Activated naive CD8-positive, alpha-beta T cell treated with anti-CD3 and anti-CD28 coated beads, Interleukin-2, amount 50 U/mL, for 24 hours (primary cell): ENCODE data around the gene PXN.
"Not testable (repeated sequence)": the region's sequence is repeated elsewhere in the genome, so short reads cannot be mapped to it uniquely, and the experiment has no call there.

Experiments
- ATAC-seq: fragments of 150-1000 bp; cut with Tn5 transposase; one replicate; pipeline ENCODE4 v1.10.0; 2021
- DNase-seq: peaks from one replicate; pipeline ENCODE4 v3.0.0; 2021
- H3K27ac Mint-ChIP-seq: one replicate; pipeline ENCODE4 v1.8.0; 2021; ENCODE audit warnings: mild to moderate bottlenecking, mixed read lengths
- H3K27me3 Mint-ChIP-seq: one replicate; pipeline ENCODE4 v1.8.0; 2021; ENCODE audit warnings: mixed read lengths
- H3K36me3 Mint-ChIP-seq: one replicate; pipeline ENCODE4 v1.8.0; 2021; ENCODE audit warnings: low read depth, mixed read lengths
- H3K4me1 Mint-ChIP-seq: one replicate; pipeline ENCODE4 v1.8.0; 2021; ENCODE audit warnings: mixed read lengths
- H3K4me3 Mint-ChIP-seq: one replicate; pipeline ENCODE4 v1.8.0; 2021; ENCODE audit warnings: mild to moderate bottlenecking, moderate library complexity, mixed read lengths
- H3K9me3 Mint-ChIP-seq: one replicate; pipeline ENCODE4 v1.8.0; 2021; ENCODE audit warnings: mixed read lengths

The PXN gene

DNA sequence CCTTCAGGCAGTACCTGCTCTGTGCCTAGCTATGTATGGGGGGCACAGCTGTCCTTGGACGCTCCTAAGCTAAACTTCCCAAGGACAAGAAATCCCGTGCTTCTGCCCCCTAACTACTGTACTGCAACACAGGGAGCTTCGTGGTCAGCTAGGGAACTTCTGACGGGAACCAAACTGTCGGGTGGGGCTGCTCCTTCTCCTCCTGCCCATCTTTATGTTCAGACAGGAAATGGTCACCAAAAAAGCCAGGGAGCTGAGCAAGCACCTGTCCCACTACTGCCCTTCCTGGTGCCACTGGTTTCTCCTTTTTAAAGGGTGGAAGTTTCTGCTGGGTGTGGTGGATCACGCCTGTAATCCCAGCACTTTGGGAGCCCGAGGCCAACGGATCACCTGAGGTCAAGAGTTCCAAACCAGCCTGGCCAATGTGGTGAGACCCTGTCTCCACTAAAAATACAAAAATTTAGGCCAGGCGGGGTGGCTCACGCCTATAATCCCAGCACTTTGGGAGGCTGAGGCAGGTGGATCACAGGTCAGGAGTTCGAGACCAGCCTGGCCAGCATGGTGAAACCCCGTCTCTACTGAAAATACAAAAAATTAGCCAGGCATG is 26.6 kb downstream of the PXN start:
- H3K4me3 Mint-ChIP-seq = no peak overlapping the region
- H3K4me1 Mint-ChIP-seq = peaks cover 69% of the 10 kb centered on the region
- DNase-seq = no peak
- no peaks in the 10 kb centered on the region for H3K9me3 Mint-ChIP-seq
- H3K36me3 Mint-ChIP-seq = no peaks in the 10 kb centered on the region
- H3K27ac Mint-ChIP-seq = no peak overlapping the region
- H3K27me3 Mint-ChIP-seq = no peaks in the 10 kb centered on the region
- ATAC-seq = no peak

DNA sequence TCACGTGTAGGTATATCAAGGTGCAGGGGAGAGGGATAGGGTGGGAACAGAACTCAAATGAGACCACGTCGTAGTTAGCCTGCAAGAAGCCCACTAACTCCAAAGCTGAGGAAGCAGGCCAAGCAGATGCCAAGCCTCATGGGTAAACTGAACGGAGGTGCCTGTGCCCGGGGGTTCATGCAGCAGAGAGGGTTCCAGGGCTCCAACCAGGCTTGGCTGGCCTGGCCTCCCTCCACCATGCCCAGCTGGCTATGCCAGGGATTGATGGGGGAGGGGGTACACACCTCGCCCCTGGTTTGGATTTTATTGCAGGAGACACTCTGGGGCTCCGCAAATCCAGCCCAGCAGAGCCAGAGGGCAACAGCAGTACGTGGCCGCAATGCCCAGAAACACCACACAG is 27.3 kb downstream of the PXN start:
- Mint-ChIP-seq H3K4me1 (peaks cover 70% of the 10 kb centered on the region), H3K4me3 (no peak overlapping the region), H3K36me3 (peaks cover 2% of the 10 kb centered on the region), H3K27me3 (no peaks in the 10 kb centered on the region), H3K9me3 (no peaks in the 10 kb centered on the region), H3K27ac (no peak overlapping the region)
- ATAC-seq = no peak
- no peak for DNase-seq

DNA sequence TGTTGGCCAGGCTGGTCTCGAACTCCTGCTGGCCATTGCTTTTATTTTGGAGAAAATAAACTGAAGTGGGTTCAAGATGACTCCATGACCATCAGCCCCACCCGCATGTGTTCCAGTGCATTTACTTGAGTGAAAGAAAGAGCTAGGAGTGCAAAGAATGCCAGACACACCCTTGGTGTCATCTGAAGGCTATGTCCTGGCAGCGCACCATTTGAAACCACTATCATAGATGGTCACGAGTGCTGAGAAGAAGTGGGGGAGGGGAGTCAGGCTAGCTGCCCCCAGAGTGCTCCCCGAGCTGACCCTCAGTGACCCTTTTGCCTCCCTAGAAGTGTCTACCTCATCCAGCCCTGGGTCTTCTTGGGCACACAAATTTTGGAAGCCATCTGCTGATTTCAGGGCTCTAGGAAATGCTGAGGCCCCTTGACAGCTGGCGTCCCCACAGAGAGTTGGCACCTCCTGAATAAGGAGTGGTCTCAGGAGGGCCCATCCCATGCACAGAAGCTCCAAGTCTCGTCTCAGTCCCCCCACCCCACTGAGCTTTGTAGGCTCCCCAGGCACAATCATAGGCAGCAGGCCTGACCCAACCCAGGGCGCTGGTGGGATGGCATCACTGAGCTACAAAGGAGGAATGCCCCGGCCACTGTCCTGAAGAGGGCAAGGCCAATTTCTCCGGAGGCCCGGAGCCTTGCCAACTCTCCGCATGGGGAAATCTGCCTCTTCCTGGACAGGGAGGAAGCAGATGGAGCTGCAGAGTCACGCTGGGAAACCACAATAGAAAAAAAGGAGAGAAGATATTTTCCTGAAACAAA is 28.0 kb downstream of the PXN start:
- Mint-ChIP-seq H3K9me3 (no peaks in the 10 kb centered on the region), H3K27me3 (no peaks in the 10 kb centered on the region), H3K27ac (no peak overlapping the region), H3K4me1 (peaks cover 74% of the 10 kb centered on the region), H3K36me3 (peaks cover 2% of the 10 kb centered on the region), H3K4me3 (no peak overlapping the region)
- ATAC-seq (no peak), DNase-seq (no peak)

DNA sequence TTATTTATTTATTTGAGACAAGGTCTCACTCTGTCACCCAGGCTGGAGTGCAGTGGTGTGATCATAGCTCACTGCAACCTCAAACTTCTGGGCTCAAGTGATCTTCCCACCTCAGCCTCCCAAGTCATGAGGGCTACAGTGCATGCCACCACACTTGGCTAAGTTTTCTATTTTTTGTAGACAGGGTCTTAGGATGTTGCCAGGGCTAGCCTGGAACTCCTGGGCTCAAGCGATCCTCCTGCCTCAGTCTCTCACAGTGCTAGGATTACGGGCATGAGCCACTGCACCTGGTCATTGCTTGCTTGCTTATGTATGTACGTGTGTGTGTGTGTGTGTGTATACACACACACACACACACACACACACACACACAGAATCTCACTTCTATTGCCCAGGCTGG is 28.7 kb downstream of the PXN start:
- not testable (repeated sequence) for H3K27me3 Mint-ChIP-seq, ATAC-seq

DNA sequence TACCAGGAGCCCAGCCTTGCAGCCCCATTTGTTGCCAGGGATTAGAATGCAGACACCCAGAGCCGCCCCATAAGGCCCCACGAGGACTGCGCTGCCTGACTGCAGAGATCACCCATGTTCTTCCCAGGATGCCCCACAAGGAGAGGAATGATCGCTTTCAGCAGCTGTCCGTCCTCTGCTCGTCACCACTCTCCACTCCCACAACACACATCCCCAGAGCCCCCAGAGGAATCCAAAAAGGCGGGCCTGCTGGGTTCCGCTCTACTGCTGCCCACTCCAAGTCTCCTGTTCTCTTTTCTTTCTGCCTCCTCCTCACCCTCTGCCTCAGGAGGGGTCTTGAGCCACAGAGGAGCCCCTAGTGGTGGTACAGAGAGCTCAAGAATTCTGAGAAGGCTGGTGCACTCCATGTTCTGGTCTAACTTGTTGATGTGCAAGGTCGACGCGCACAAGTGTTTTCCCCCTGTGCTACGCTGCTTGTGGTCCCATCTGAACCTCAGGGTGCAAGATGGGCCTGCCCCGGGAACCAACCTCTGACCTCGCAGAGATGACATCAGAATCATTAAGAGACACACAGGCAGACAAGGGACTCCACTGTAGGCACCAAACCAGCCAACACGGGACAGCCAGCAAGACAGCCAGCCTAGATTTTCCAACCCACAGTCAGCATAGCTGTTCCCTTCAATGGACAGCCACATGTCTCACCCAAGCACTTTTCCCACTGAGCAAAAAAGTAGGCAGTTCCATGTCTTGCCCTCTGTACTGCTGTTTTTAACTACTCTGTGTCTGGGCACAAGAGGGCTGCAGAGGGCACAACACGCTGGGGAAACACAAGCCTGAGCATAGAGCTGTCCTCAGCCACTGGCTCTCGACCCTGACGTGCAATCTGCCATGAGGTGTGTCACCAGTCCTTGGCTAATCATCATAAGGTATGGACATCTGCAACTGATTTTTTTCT is 29.9 kb downstream of the PXN start:
- peaks cover 2% of the 10 kb centered on the region for H3K36me3 Mint-ChIP-seq
- H3K27ac Mint-ChIP-seq = peak overlapping the region; percentile 22
- peak; percentile 16 for ATAC-seq
- peaks cover 81% of the 10 kb centered on the region for H3K4me1 Mint-ChIP-seq
- no peaks in the 10 kb centered on the region for H3K27me3 Mint-ChIP-seq
- DNase-seq = no peak
- H3K4me3 Mint-ChIP-seq = no peak overlapping the region
- no peaks in the 10 kb centered on the region for H3K9me3 Mint-ChIP-seq

More for the DNA sequence above, 28.7 kb downstream of the PXN start:
- not testable (repeated sequence) for DNase-seq, H3K36me3 Mint-ChIP-seq, H3K4me3 Mint-ChIP-seq, H3K9me3 Mint-ChIP-seq, H3K27ac Mint-ChIP-seq
- H3K4me1 Mint-ChIP-seq = peaks cover 78% of the 10 kb centered on the region

DNA sequence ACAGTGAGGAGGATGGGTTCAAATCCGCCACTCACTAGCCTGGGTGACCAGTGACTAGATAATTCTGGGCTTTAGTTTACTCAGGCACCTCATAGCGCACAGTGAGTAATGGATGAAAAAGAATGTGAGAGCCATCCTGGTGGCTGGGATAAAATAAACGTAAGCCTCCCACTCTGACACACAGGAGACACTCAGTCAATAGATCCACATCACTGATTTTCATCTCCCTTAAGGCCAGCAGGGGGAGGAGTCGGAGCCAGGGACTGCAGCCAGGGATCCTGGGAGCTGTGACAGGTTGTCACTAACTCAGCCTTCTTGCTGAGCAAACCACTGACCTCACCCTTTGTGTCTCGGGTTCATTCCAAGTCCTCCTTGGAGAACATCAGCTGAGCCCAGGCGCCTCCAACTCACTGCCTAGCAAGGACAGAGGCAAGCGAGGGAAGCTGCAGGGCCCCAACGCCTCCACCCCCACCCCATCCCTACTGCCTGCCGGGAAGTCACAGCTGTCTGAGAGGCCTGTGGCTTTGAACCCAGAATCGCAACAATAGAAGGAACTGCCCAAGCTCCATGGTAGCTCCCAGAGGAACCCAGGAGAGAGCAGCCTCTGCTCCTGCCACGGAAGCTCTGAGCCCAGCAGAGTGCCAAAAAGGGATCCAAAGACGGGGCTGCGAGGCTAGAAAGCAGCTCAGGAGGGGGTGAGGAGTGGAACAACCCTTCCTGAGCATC is 30.7 kb downstream of the PXN start:
- Mint-ChIP-seq H3K27ac (no peak overlapping the region), H3K4me3 (no peak overlapping the region), H3K9me3 (no peaks in the 10 kb centered on the region), H3K36me3 (peaks cover 2% of the 10 kb centered on the region), H3K27me3 (no peaks in the 10 kb centered on the region), H3K4me1 (peaks cover 81% of the 10 kb centered on the region)
- ATAC-seq (no peak), DNase-seq (no peak)

DNA sequence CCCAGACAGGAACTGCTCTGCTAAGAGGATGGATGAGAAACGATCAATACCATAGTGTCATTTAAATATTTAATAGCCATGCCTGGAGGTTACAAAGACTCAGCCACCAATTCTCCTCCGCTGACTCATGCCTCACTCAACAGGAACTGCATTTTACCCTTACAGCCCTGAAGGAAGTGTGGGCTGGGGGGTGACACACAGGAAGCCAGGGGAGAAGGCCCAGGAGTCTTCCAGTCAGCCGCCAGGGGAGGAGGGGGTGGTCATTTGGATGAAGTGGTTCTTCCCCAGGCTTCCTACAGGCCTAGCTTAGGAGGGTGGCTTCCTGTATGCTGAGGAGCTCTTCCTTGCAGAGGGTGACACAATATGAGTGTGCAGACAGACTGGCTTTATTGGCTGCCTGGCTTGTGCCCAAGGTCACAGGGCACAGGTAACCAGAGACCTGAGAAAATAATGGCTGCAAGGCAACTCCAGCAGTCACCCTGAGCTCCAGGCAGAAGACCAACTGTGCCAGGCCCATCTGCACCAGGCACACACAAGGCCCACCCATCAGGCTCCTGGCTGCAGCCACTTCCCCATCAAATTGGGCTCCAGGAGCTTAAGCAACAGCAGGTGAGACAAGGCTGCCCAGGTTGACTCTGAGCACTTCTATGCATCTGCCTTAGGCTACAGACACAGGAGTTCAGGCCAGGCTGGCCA is 34.1 kb downstream of the PXN start:
- H3K9me3 Mint-ChIP-seq = no peaks in the 10 kb centered on the region
- peaks cover 2% of the 10 kb centered on the region for H3K36me3 Mint-ChIP-seq
- peaks cover 89% of the 10 kb centered on the region for H3K4me1 Mint-ChIP-seq
- peak; percentile 85 for ATAC-seq
- H3K4me3 Mint-ChIP-seq = peak overlapping the region; percentile 65
- peak; percentile 81 for DNase-seq
- H3K27ac Mint-ChIP-seq = peak overlapping the region; percentile 94
- no peaks in the 10 kb centered on the region for H3K27me3 Mint-ChIP-seq

DNA sequence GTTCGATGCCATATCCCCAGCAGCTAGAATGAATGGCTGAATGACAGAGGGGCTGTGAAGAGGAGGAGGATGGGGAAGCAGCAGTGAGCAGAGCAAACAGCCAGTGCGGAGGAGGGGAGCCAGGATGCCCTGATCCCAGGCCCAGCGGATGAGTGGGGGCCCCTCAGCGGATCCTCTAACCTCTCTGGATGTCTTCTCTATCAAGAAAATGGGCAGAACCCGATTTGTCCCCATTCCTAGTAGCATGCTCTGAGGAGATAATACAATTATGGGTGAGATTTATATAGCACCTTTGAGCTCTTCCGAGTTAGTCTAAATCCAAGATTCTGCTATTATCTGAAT is 34.6 kb downstream of the PXN start:
- no peaks in the 10 kb centered on the region for H3K27me3 Mint-ChIP-seq
- peaks cover 91% of the 10 kb centered on the region for H3K4me1 Mint-ChIP-seq
- DNase-seq (no peak), ATAC-seq (no peak)
- H3K36me3 Mint-ChIP-seq = peaks cover 2% of the 10 kb centered on the region
- H3K9me3 Mint-ChIP-seq = no peaks in the 10 kb centered on the region
- H3K4me3 Mint-ChIP-seq = peak overlapping the region; percentile 65
- peak overlapping the region; percentile 94 for H3K27ac Mint-ChIP-seq

DNA sequence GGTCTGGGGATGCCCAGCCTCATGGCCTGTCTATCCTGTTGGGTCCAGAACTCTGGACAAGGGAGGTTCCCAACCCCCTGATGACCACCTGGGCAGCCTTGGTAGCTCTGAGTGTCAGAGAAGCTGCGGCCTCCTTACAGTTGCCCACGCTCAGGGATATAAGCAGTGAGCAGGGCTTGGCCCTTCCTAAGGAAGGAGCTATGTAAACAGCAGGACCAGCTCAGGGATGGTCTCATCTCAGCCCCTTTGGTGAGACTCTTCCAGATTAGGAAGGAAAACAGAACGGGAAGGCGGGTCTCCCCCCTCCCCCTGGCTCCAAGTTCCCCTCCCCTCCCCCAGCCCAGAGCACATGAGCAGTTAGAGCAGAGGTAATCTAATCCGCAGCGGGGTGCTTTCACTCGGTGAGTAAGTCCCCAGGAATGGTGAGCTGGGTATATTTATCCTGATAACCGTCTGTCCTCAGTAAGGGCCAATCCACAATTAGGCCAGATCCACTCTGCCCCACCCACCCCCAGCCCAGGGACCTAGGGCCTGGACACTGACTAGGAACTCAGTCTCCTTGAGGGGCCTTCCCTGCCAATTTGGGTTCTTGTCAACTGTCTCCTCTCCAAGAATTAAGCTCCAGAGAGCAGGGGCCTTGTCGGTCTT is 35.1 kb downstream of the PXN start:
- Mint-ChIP-seq H3K27me3 (no peaks in the 10 kb centered on the region), H3K4me1 (peaks cover 91% of the 10 kb centered on the region), H3K36me3 (peaks cover 2% of the 10 kb centered on the region), H3K27ac (peak overlapping the region; percentile 94), H3K9me3 (no peaks in the 10 kb centered on the region), H3K4me3 (no peak overlapping the region)
- ATAC-seq (no peak), DNase-seq (no peak)

DNA sequence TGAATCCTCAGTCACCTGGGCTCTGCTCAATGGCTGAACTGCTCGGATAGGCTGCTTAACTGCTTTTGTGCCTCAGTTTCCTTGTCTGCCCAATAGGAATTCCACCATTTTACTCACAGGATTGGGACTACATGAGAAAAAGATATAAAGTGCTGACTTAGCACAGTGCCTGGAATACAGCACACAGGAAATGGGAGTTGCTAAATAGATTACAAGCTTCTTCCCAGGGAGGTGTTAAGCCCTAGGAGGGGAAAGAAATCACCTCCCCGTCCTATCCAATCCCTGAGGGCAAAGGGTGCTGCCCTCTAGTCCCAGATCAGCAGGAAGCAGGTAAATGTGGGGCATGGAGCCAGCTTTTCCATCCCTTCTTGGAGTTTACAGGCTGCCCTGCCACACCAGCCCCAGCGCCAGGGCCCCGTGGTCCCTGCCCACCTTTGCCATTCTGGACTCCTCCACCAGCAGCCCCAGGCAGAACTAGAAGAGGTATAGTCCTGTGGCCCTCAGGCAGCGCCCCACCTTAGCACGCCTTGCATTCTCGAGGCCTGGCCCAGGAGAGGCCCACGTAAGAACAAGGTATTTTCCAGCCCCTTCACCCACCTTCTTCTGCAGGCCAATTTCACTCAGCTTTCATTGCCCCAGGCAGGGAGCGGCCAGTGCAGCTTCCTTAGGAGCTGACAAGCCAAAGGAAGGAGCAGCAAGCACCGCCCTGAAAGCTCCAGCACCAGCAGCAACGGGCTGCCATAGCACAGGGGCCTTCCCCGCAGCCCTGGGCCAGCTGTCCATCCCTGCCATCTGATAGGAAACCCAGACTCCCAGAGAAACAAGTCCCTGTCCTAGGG is 35.8 kb downstream of the PXN start:
- no peaks in the 10 kb centered on the region for H3K27me3 Mint-ChIP-seq
- H3K36me3 Mint-ChIP-seq = peaks cover 2% of the 10 kb centered on the region
- ATAC-seq = no peak
- no peaks in the 10 kb centered on the region for H3K9me3 Mint-ChIP-seq
- H3K27ac Mint-ChIP-seq = peak overlapping the region; percentile 94
- no peak for DNase-seq
- peaks cover 90% of the 10 kb centered on the region for H3K4me1 Mint-ChIP-seq
- H3K4me3 Mint-ChIP-seq = no peak overlapping the region

DNA sequence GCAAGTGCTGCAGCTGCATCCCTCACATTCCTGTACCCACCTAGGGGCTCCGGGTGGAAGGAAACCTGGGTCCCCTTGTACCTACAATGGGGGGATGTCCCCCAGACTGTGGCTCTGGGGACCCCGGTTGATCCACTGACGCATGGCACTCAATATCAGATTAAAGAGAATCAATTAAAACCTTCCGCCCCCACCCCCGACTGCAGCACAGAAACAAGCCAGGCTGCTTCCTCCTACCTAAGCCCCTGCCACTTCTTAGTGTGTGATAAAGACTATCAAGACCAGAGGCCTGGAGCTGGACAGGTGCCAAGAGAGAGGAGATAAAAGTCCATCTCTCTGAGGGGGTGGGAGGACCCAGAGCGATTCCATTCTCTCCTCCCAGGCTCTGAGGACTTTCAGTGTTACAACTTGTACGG is 36.5 kb downstream of the PXN start:
- no peaks in the 10 kb centered on the region for H3K9me3 Mint-ChIP-seq
- H3K4me3 Mint-ChIP-seq = no peak overlapping the region
- H3K27ac Mint-ChIP-seq = no peak overlapping the region
- DNase-seq = no peak
- H3K27me3 Mint-ChIP-seq = no peaks in the 10 kb centered on the region
- peaks cover 87% of the 10 kb centered on the region for H3K4me1 Mint-ChIP-seq
- ATAC-seq = no peak
- peaks cover 2% of the 10 kb centered on the region for H3K36me3 Mint-ChIP-seq

DNA sequence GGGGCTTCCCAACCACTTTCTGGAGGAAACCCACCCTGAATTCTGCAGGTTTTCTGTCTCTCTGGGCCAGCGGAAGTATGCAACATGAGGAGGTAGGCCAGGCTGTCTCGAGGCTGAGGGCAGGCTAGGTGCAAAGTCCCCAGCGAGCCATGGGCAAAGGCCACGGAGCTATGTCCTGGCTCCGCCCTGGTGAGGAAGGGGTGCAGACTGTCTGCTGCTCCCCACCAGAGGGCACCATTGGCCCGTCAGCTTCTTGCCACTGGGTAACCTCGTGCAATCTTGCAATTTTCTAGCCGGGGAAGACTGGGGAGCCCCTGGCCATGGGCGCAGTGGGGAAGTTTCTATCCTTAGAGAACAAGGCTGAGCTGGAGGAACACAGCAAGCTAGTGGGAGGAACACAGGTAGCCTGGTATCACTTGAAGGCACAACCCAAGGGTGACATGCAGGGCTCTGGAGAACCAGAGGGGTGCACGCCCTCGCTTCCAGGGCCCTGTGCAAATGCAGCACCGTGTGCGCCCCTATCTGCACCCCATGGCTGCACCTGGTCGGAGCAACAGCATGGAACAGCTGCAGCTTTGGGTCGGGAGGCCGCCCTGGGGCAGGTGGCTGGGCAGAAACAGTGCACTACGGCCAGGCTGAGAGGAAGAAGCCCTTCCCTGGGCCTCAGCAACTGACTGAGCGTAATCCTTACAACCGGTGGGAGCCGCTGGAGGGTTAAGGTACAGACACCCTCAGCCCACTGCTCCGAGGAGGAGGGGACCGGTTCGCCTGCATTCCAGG is 37.0 kb downstream of the PXN start:
- Mint-ChIP-seq H3K27me3 (no peaks in the 10 kb centered on the region), H3K36me3 (no peaks in the 10 kb centered on the region), H3K27ac (peak overlapping the region; percentile 47), H3K4me3 (no peak overlapping the region), H3K4me1 (peaks cover 83% of the 10 kb centered on the region), H3K9me3 (no peaks in the 10 kb centered on the region)
- ATAC-seq (peak; percentile 81), DNase-seq (peak; percentile 92)
